HepG2 (cell line): ENCODE measurements around the gene PRRC2A. TPM values are rescaled to one million over a fixed set of nuclear protein-coding genes. Genes with fewer than 3 reads are reported as not detected.
A peak's percentile ranks its signal among the peaks of the same experiment; 100 is the strongest.

Experiments
- DNMT3B ChIP-seq: conservative IDR thresholded peaks from 2 replicates; pipeline ENCODE4 v1.6.1; 2016; ENCODE audit warnings: missing biosample characterization, control low read depth
- PAXIP1 ChIP-seq: sonication (generic); formaldehyde crosslinking; conservative IDR thresholded peaks from 2 replicates; pipeline ENCODE4 v1.4.0; 2020; ENCODE audit warnings: mild to moderate bottlenecking, missing genetic modification reagents, moderate library complexity
- PRDM15 ChIP-seq: sonication (generic); formaldehyde crosslinking; IDR thresholded peaks from 2 replicates; pipeline ENCODE4 v1.4.0; 2020; ENCODE audit warnings: missing genetic modification reagents
- RERE ChIP-seq: IDR thresholded peaks from 2 replicates; pipeline ENCODE4 v1.6.1; 2016; ENCODE audit warnings: low read depth, missing genetic modification reagents, missing compliant biosample characterization
- SALL2 ChIP-seq: sonication (generic); formaldehyde crosslinking; IDR thresholded peaks from 2 replicates; pipeline ENCODE4 v1.8.1; 2023; ENCODE audit warnings: mild to moderate bottlenecking, missing genetic modification reagents, inconsistent platforms
- ZFP36 ChIP-seq: fragments of 150-350 bp; IDR thresholded peaks from 2 replicates; pipeline ENCODE4 v1.6.1; 2018; ENCODE audit warnings: borderline replicate concordance, low read length, low read depth; ENCODE audit not compliant: partially characterized antibody
- ZFP91 ChIP-seq: sonication (generic); formaldehyde crosslinking; IDR thresholded peaks from 2 replicates; pipeline ENCODE4 v1.9.0; 2022; ENCODE audit warnings: missing genetic modification reagents, mild to moderate bottlenecking, borderline replicate concordance
- ZNF136 ChIP-seq: sonication (generic); formaldehyde crosslinking; IDR thresholded peaks from 2 replicates; pipeline ENCODE4 v1.8.1; 2022; ENCODE audit warnings: low read depth, mild to moderate bottlenecking, moderate library complexity, missing genetic modification reagents
- ZNF251 ChIP-seq: sonication (generic); formaldehyde crosslinking; IDR thresholded peaks from 2 replicates; pipeline ENCODE4 v1.9.0; 2021; ENCODE audit warnings: mild to moderate bottlenecking, missing genetic modification reagents
- ZNF280B ChIP-seq: sonication (generic); formaldehyde crosslinking; IDR thresholded peaks from 2 replicates; pipeline ENCODE4 v1.5.0; 2020; ENCODE audit warnings: missing genetic modification reagents, mild to moderate bottlenecking, borderline replicate concordance
- ZNF547 ChIP-seq: sonication (generic); formaldehyde crosslinking; IDR thresholded peaks from 2 replicates; pipeline ENCODE4 v1.5.1; 2020; ENCODE audit warnings: mild to moderate bottlenecking, missing genetic modification reagents
- polyA plus RNA-seq, 8 experiments: library from polyadenylated mRNA; depleted of rRNA in 3 of 8; stranded (reverse) in 7 of 8; unstranded in 1 of 8; fragments of >200 nt; fragmentation: Illumina TruSeq in 4 of 8; extraction: Trizol in 4 of 8; gene quantifications; 2 replicates each; pipeline versions ENCODE4 v1.2.1 to v1.2.3, GENCODE V29; 2011 to 2016; ENCODE audit warnings: low read depth in 4 of 8, missing spikeins in 1 of 8, mixed read lengths in 1 of 8; ENCODE audit not compliant: insufficient read depth in 1 of 8
- total RNA-seq, 5 experiments: library from RNA; depleted of rRNA; stranded (reverse); fragments of >200 nt; fragmentation: Illumina TruSeq; extraction: Trizol; gene quantifications; 2 replicates each; pipeline ENCODE4 v1.2.3, GENCODE V29; 2016; ENCODE audit warnings: low read depth in 1 of 5

PRRC2A gene
- total and polyA plus RNA-seq, 2 of the 13 experiments (the other 11 are each of a cell fraction or from before 2014, with no cell fraction given) = 38.9 to 47.4 TPM

- peak; percentile 56 for TF ChIP-seq PAXIP1 (CRISPR knock-in tag)
- TF ChIP-seq PRDM15 (CRISPR knock-in tag) = peak; percentile 70; the same call in 1 of the 2 replicates
- TF ChIP-seq DNMT3B = no peak
- peak; percentile 68; the same call in 1 of the 2 replicates for TF ChIP-seq ZNF251
- no peak for TF ChIP-seq ZFP36
- TF ChIP-seq RERE = no peak
- no peak for TF ChIP-seq SALL2 (CRISPR knock-in tag)
- no peak for TF ChIP-seq ZNF280B (CRISPR knock-in tag)
- TF ChIP-seq ZFP91 (CRISPR knock-in tag) = no peak; the same call in 1 of the 2 replicates
- TF ChIP-seq ZNF547 (CRISPR knock-in tag) = peak; percentile 88
- TF ChIP-seq ZNF136 (CRISPR knock-in tag) = peak; percentile 81
Measured at GRCh38 chr6:31664790-31665500, 44.4 kb downstream of the PRRC2A start, which contains the start of gene GPANK1 (continued).
